GM19395 (cell line): ENCODE results near the gene ALOX5.
"Not testable (repeated sequence)": the region's sequence is repeated elsewhere in the genome, so short reads cannot be mapped to it uniquely, and the experiment has no call there.

Experiments
- ATAC-seq: cut with Tn5 transposase; IDR thresholded peaks from one replicate; pipeline ENCODE4 v1.9.1; 2021; ENCODE audit warnings: mild to moderate bottlenecking, moderate library complexity; ENCODE audit not compliant: unreplicated experiment

The ALOX5 gene

GRCh38 chr10:45373003-45373575, 927 bp upstream of the ALOX5 start:
- ATAC-seq = peak; percentile 31

DNA sequence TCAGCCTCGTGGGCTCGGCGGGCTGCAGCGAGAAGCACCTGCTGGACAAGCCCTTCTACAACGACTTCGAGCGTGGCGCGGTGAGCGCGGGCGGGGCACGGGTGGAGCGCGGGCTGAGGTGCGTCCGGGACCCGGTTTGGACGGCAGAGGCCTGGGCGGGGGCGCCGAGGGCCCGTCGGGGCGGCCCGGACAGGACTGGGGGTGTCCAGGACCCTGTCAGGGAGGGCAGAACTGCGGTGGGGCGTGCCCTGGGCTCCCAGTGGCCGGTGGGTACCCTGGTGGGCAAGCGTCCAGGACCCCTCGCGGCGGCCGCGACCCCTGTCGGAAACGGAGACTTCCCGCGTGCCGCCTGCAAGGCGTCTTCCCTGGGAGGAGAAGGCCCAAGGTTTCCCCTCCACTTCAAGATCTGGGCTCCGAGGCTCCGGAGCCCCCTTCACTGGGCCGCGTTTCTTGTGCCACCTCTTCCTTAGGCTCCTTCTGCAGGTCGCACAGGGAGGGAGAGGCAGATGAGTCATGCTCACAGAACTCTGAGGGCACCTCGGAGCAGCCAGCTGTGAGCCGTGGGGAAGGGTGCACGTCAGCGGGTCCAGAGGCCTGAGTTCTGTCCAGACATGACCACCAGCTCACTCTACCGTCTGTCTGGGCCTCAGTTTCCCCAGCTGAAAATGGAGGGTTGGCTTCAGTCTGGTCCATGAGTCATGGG, 485 bp downstream of the ALOX5 start:
- peak; percentile 19 for ATAC-seq

- ATAC-seq = no peak
Measured at GRCh38 chr10:45375101-45375500, 1.1 kb downstream of the ALOX5 start.

DNA sequence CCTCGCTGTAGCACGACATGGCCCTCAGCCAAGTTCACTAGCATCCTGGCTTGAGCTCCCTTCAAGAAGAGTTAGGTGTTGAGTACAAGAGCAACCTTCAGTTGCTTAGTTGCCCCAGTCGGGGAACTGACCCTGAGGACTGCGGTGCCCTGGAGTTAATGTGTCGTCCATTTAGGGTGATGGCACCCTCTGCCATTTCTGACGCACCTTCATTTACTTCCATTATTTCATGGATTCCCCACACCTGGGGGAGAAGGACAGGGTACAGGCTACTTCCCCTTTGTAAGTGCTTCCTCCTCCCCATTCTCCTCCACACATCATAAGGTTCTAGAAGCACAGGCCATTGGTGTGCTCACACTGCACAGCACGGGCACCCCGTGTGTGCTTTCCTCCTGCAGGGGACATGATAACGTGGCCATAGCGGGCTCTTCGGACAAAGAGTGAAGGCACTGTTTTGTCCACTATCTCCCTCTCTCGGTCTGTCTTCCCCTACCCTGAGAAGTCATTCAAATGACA, 1.8 kb downstream of the ALOX5 start:
- ATAC-seq = peak; percentile 28

- no peak for ATAC-seq
Measured at GRCh38 chr10:45376371-45376801, 2.4 kb downstream of the ALOX5 start.

DNA sequence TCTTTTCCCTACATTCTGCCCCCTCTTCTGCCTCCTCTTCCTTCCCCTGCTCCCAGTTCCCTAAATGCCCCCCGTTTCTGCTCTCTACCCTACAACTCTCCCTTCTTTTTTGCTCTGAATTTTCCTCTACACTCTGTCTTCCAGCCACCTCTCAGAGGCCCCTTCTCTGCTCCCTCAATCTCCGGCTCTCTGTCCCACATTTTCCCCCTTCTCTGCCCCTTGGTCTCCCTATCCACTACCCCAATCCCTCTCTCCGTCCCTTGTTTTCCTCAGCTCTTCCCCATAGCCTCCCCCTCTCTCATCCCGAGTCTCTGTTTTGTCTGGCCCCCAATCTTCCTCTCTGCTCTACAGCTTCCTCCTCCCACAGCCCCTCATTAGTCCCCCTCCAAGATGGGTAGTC, 3.3 kb downstream of the ALOX5 start:
- no peak for ATAC-seq

DNA sequence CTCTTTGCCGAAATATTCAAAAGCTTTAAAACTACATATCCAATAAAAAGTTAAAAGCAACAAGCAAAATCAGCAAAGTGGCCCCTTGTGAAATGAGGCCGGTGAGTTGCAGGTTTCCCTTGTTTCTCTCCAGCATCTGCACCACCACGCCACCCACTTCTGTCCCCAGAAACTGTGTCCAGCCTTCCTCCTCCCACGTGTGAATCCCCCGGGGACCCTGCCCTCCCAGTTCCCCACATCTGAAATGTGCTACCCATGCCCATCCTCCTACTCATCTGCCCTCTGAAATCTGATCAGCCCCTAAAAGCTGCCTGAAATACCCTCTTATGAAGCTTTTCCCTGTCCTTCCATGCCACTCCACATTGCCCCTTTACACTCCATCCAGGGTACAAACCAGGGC, 3.8 kb downstream of the ALOX5 start:
- ATAC-seq = no peak

GRCh38 chr10:45378914-45379726, 5.1 kb downstream of the ALOX5 start:
- no peak for ATAC-seq

DNA sequence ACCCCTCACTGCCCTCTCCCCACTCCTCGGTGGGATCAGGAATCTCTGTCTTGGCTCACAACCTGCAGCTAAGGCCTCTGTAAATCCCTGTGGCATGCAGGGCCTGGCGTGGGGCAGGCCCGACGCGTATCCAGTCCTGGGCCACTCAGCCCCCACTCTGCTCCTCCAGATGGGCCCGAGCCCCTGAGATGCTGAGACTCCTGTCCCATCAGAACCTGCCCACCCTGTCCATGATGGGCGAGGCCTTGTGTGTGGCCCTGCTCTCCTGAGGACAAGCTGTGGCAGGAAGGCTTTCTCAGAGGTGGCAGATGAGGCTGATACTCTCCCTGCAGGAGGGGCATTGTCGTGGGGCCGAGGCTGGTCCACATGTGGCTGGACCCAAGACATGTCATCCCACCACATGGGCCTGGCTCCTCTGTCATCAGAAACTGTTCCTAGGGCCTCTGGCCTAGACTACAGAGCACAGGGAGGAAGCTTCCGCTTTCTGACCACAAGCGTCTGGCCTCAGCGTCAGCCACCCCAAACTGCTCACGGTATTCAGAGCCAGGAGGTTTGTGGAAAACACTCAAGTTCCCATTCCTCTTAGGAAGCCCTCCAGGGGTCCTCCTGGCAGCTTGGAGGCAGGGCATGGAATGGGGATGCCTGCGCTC, 6.0 kb downstream of the ALOX5 start:
- ATAC-seq = no peak

DNA sequence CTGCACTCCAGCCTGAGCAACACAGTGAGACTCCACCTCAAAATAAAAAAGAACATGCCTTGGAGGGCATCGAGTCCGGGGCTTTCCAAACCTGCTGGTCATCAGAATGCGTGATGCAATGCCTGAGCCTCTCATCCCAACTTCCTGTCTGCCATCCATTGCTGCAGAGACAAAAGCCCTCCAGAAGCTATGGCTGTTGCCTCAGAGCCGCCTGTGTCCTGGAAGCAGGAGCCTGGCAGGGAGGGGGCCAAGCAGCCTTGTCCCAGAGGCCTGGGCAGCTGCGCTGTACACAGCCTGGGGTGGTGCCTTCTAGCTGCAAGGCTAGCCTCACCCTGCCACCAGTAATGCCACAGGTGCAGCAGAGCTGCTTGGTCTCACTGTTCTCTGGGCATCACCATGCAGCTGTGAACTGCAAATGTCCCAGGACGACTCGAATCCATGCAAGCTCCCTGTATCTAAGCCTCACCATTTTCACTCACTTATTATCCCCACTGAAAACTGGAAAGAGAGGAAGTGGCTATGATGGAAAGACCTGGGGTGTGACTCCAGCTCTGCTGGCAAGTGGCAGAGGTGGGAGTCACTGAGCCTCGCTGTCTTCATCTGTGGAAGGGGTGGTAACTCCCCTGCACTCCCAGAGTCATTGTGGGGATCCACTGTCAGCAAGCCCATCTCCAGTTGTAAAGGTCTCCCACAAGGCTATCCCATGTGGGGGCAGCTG, 7.0 kb downstream of the ALOX5 start:
- ATAC-seq = no peak

DNA sequence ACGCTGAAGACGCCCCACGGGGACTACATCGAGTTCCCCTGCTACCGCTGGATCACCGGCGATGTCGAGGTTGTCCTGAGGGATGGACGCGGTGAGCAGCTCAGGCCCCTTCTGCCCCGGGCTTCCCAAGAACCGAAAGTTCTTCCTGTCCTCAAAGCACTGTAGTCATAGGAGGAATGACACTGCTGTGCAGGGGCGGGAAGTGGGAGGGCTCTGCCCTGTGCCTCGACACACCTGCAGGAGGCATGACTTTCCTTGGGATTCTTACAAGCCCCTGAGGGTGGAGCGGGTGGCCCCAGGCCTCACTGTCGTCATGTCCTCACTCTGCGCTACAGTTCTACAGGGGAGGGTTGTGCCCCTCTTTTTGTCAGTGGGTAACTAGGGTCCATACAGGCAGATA, 8.6 kb downstream of the ALOX5 start:
- ATAC-seq = no peak

GRCh38 chr10:45383682-45384330, 9.8 kb downstream of the ALOX5 start:
- no peak for ATAC-seq

- ATAC-seq = no peak
Measured at GRCh38 chr10:45386657-45387056, 12.6 kb downstream of the ALOX5 start.

DNA sequence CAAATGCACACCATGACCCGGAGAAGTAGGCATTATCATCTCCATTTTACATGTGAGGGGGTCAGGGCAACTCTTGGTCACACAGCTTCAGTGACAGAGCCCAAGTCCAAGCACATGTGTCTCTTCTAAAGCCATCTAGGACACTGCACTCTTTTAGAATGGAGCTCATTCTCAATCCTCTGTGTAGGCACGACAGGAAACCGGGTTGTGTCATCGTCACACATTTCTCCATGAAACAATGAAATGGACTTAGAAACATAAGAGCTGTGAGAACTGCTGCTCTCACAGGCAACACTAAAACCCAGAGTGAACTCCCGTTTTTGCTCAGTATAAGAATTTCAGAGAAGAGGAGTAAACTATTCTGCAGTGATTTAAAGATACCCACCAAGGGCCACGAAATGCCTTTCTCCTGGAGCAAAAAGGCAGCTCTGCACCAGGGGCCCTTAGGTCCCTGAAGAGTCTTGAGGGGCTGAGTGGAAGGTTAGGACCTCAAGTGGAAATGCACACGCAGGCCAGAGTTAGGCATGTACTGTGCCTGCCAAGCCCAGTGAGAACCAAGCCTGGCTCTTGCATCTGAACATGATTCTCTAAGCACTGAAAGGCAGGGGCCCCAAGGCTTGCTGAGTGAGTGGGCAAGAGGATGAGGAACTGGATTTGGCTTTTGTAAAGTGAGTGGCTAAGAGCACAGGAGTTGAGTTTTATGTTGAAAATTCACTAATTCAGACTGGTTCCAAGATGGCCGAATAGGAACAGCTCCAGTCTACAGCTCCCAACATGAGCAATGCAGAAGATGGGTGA, 13.3 kb downstream of the ALOX5 start:
- no peak for ATAC-seq

DNA sequence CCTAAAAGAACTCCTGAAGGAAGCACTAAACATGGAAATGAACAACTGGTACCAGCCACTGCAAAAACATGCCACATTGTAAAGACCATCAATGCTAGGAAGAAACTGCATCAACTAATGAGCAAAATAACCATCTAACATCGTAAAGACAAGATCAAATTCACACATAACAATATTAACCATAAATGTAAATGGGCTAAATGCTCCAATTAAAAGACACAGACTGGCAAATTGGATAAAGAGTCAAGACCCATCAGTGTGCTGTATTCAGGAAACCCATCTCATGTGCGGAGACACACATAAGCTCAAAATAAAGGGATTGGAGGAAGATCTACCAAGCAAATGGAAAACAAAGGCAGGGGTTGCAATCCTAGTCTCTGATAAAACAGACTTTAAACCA, 15.7 kb downstream of the ALOX5 start:
- ATAC-seq = not testable (repeated sequence)

DNA sequence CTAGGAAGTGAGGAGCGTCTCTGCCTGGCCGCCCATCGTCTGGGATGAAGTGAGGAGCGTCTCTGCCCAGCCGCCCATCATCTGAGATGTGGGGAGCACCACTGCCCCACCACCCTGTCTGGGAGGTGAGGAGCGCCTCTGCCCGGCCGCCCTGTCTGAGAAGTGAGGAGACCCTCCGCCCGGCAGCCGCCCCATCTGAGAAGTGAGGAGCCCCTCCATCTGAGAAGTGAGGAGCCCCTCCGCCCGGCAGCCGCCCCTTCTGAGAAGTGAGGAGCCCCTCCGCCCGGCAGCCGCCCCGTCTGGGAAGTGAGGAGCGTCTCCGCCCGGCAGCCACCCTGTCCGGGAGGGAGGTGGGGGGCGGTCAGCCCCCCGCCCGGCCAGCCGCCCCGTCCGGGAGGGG, 17.6 kb downstream of the ALOX5 start:
- not testable (repeated sequence) for ATAC-seq

GRCh38 chr10:45395554-45395953, 21.5 kb downstream of the ALOX5 start:
- no peak for ATAC-seq

GRCh38 chr10:45398595-45398994, 24.6 kb downstream of the ALOX5 start:
- ATAC-seq = no peak

GRCh38 chr10:45399113-45399512, 25.1 kb downstream of the ALOX5 start:
- ATAC-seq = no peak
